Skeletal muscle cell (primary cell): Measurements from ENCODE around the gene ANKRD12.
A peak's percentile ranks its signal among the peaks of the same experiment; 100 is the strongest.

Experiments
- DNase-seq: peaks from one replicate; pipeline ENCODE4 v3.0.0-alpha.2; 2010; ENCODE audit warnings: low read depth
- H3K4me3 ChIP-seq: 2 replicates; pipeline ENCODE4 v1.5.1; 2011; ENCODE audit warnings: low read depth, mild to moderate bottlenecking, control low read depth, low read length, moderate library complexity

Gene ANKRD12

DNA sequence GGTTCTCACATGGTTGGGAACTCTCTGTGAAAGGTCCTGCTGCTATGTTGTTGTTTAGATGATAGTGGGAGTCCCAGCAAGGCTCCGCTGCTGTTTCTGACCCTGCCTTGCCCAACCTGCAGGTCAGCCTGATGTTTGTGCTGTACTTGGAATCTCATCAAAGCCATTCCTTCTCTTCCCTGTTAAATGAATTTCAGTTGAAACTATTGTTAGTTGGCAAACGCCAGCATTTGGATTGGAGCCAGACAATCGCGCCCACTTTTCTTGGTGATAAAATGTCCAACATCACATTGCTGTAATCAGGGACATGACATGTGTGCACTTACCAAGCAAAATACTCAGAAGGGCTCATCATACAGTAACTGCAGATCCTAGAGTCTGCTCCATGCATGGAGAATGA, 185.2 kb downstream of the ANKRD12 start:
- no peak for DNase-seq
- no peak overlapping the region for H3K4me3 ChIP-seq

GRCh38 chr18:9322744-9323143, 186.2 kb downstream of the ANKRD12 start:
- no peak overlapping the region for H3K4me3 ChIP-seq
- no peak for DNase-seq

GRCh38 chr18:9323750-9324445, 187.3 kb downstream of the ANKRD12 start:
- DNase-seq: peak; percentile 21
- no peak overlapping the region for H3K4me3 ChIP-seq

DNA sequence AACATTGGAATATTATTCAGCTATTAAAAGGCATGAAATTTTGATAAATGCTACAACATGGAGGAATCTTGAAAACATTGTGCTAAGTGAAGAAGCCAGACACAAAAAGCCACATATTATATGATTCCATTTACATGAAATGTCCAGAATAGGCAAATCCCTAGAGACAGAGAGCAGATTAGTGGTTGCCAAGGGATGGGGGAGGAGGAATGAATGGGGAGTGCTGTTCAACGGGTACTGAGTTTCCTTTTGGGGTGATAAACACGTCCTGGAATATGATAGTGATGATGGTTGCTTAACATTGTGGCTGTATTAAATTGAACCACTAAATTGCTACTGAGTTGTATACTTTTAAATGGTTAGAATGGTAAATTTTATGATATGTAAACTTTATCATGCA, 189.1 kb downstream of the ANKRD12 start:
- no peak overlapping the region for H3K4me3 ChIP-seq
- no peak for DNase-seq

GRCh38 chr18:9328776-9329175, 192.2 kb downstream of the ANKRD12 start:
- no peak for DNase-seq
- no peak overlapping the region for H3K4me3 ChIP-seq

DNA sequence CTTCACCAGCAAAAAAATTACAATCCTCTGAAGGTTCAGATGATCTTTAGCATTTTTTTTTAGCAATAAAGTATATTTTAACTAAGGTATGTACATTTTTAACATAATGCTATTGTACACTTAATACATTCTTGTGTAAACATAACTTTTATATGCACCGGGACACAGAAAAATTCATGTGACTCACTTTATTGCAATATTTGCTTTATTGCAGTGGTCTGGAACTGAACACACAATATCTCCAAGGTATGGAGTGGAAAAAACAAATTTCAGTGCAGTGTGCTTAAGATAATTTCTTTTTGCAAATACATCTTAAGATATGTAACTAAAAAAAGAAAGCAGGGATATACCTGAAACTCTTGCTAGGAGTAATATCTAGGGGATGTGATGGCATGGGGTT, 192.9 kb downstream of the ANKRD12 start:
- H3K4me3 ChIP-seq: no peak overlapping the region
- DNase-seq: no peak

- no peak for DNase-seq
- H3K4me3 ChIP-seq: no peak overlapping the region
Measured at GRCh38 chr18:9330419-9330818, 193.8 kb downstream of the ANKRD12 start.

DNA sequence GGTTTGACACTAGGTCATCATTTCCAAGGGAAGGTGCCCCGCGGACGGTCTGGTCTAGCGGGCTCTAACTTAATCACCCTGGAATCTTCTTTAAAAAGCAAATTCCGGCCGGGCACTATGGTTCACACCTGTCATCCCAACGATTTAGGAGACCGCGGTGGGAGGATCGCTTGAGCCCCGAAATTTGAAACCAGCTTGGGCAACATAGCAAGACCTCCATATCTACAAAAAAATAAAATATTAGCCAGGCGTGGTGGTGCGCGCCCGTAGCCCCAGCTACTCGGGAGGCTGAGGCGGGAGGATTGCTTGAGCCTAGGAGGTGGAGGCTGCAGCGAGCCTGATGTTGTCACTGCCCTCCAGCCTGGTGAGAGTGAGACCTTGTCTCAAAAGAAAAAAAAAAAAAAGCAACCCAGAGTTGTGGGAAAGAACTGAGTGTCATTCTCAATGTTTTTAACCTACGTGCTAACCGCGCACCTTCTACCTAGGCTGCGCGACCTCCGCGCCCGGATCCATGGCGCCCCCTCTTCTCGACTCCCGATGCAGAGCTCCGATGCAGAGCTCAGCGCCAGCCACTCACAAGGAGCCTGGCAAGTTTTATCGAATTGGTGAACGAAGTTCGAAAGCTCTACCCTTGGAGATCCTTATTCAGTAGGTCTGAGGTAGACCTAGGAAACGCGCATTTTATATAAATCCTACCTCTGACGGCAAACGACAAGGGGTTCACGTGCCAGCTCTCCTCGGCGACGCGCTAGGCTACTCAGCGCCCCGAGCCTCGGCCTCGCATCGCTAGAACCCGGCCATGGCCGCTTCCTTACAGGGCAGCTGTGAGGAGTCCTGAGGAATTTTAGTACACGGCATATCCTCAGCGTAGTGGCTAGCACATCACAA, 197.1 kb downstream of the ANKRD12 start:
- peak overlapping the region; percentile 56 for H3K4me3 ChIP-seq
- DNase-seq: peak; percentile 14

GRCh38 chr18:9334329-9334972, 197.9 kb downstream of the ANKRD12 start, which contains the start of gene TWSG1:
TSS of gene TWSG1 (plus strand) at chr18:9334773. CDS start at chr18:9337230, 2,457 bp downstream.
- H3K4me3 ChIP-seq: peak within 1 kb of the TSS; percentile 70
- DNase-seq: peak; percentile 86

DNA sequence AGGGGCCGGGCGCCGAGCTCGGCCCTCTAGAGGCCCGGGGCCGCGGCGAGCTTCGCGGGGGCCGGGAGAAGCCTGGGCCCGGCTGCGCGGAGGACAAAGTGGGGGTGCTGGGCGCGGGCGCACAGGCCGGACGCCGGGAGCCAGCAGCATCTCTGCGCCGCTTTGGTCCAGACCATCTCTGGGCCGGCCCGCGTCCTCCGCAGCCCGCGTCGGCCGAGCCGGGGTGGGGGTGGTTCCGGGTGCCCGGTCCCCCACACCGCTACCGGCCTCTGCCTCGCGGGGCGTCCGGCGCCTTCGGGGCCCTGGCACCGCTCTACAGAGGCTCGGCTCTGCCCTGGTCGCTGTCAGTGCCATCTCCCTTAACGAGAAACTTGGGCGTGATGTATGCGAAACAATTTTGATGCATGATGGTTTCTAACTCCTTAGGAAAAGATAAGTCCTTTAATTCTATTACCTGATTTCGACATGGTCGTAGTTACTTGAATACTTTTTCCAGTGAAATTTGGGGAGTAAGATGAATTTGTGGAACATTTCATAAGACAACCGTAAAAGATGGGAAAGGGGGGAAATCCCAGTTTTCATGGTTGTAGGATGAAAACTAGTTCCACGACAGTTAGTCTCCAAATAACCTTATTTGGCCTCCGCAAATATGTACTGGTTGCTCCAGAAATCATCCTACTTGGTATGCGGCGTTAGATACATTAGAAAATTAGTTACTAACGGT, 198.6 kb downstream of the ANKRD12 start:
- H3K4me3 ChIP-seq: peak overlapping the region; percentile 70
- no peak for DNase-seq
